Stomach (tissue), 19 donors: Measurements from ENCODE around the gene TULP1. TPM values are rescaled to one million over a fixed set of nuclear protein-coding genes. Genes with fewer than 3 reads are reported as not detected.

Source experiments
- DNase-seq, 2 donors: peaks; one replicate each; pipeline versions ENCODE4 v3.0.0 to v3.0.0-alpha.2; 2013 to 2019
- H3K27ac ChIP-seq, 5 donors: fragments of 200-600 bp in 4 of 5; sonication (generic) in 4 of 5; one replicate each; pipeline ENCODE4 v1.5.1; 2013 to 2019; ENCODE audit warnings: mild to moderate bottlenecking in 1 of 5, moderate library complexity in 1 of 5
- H3K27me3 ChIP-seq, 3 donors: fragments of 200-600 bp; sonication (generic); one replicate each; pipeline ENCODE4 v1.5.1; 2017 to 2019; ENCODE audit warnings: mixed run types in 1 of 3
- H3K36me3 ChIP-seq, 4 donors: fragments of 200-600 bp; sonication (generic); 1 replicate in 3 of 4; 2 replicates in 1 of 4; pipeline ENCODE4 v1.5.1; 2016 to 2019
- H3K4me1 ChIP-seq, 4 donors: fragments of 200-600 bp; sonication (generic); one replicate each; pipeline ENCODE4 v1.5.1; 2016 to 2019
- H3K4me3 ChIP-seq, 4 donors: fragments of 200-600 bp; sonication (generic) in 3 of 4; one replicate each; pipeline ENCODE4 v1.5.1; 2016 to 2019; ENCODE audit warnings: mild to moderate bottlenecking in 1 of 4
- H3K9me3 ChIP-seq, 4 donors: fragments of 200-600 bp; sonication (generic); one replicate each; pipeline ENCODE4 v1.5.1; 2016 to 2019
- EP300 ChIP-seq: sonication (generic); formaldehyde crosslinking; IDR thresholded peaks from one replicate; pipeline ENCODE4 v1.6.1; 2017; ENCODE audit warnings: antibody characterized with exemption
- POLR2A ChIP-seq, 4 donors: fragments of 450-650 bp; IDR thresholded peaks; one replicate each; pipeline ENCODE4 v1.6.1; 2016; ENCODE audit warnings: antibody characterized with exemption in 4 of 4, control low read depth in 2 of 4, mild to moderate bottlenecking in 1 of 4, moderate library complexity in 1 of 4
- POLR2AphosphoS5 ChIP-seq, 3 donors: sonication (generic); formaldehyde crosslinking; IDR thresholded peaks; one replicate each; pipeline ENCODE4 v1.6.1; 2016; ENCODE audit warnings: antibody characterized with exemption in 3 of 3
- WGBS, 5 donors: extraction: QIAGEN DNeasy Blood & Tissue Kit in 3 of 5; methylation state at CpG; one replicate each; pipeline versions ENCODE4 v1.1.5 to v1.1.7; 2013 to 2018; 5-methylcytosine and 5-hydroxymethylcytosine counted together
- intact Hi-C: fragments of 100-400 bp; cut with DNase I; formaldehyde crosslinking; loops from one replicate; pipeline ENCODE4 v1.15.1; 2023; ENCODE audit warnings: low total_unique reads
- long read RNA-seq, 10 donors: transcript quantifications; one replicate each; lab custom pipeline, GENCODE V29; 2026
- polyA plus RNA-seq, 3 donors: library from polyadenylated mRNA; stranded (reverse); fragments of 200-250 nt; gene quantifications; one replicate each; pipeline ENCODE4 v1.2.3, GENCODE V29; 2013
- total RNA-seq, 5 donors: library from RNA; depleted of rRNA; stranded (reverse); fragments of >200 nt; gene quantifications; one replicate each; pipeline versions ENCODE4 v1.1.0 to v1.2.3, GENCODE V29; 2014 to 2016
- TF ChIP-seq, protein P1 (sequence below), 7 experiments: fragments of 450-650 bp in 4 of 7; fragments of 200-600 bp in 3 of 7; sonication (generic) in 3 of 7; IDR thresholded peaks; one replicate each; pipeline ENCODE4 v1.5.1; 2016 to 2019; ENCODE audit warnings: antibody characterized with exemption in 7 of 7, control low read depth in 2 of 7, mild to moderate bottlenecking in 1 of 7
- donor health status: healthy with polysubstance abuse.
- donor health status: Bipolar disorder and iron deficiency.
- donor health status: healthy.

Gene TULP1
- total RNA-seq (not detected), polyA plus RNA-seq (under 1 TPM in 1 of 3 donors, not detected in 2; 0.05 TPM)
- long read RNA-seq, donor 1 = 0 reads
- long read RNA-seq, donor 2 = 0 reads
- long read RNA-seq, donor 3 = 0 reads
- long read RNA-seq, donor 4 = 0 reads
- long read RNA-seq, donor 5 = 0 reads
- long read RNA-seq, donor 6 = 0 reads
- long read RNA-seq, donor 7 = 0 reads
- long read RNA-seq, donor 8 = 0 reads
- long read RNA-seq, donor 9 = 0 reads
- long read RNA-seq, donor 10 = 0 reads

DNA sequence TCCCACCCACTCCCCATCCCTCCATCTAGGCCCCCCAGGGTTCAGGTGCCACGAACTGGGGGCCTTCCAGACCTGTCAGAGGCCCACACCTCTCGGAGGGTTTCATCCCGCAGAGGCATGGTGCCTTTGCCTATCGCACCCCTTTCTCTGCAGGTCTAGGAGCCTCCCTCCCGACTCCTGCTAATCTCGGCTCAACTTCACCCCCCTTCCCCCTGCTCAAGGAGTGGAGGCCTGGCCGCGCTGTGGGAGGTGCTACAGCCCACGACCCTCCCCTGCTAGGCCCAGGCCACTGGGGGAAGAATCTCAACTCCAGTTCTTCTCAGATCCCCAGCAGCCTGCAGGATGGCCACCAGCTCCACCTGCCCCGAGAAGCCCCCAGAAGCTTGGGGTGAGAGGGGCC, at the start of gene TULP1:
TSS of gene TULP1 (minus strand) at position 157 of the 400 bp plus-strand sequence. CDS start at position 119, 38 bp downstream.
- H3K36me3 ChIP-seq = no peaks in the 10 kb centered on the region
- intact Hi-C loops = no loop called here
- WGBS, 5 donors = 78 to 87% (median 80%) methylated on average over 9 to 10 of the region's 10 CpGs
- DNase-seq = no peak
- peaks cover 0 to 52% (median 25%) of the 10 kb centered on the region in 3 donors for H3K27me3 ChIP-seq
- H3K4me1 ChIP-seq = peaks cover 0 to 14% (median 10%) of the 10 kb centered on the region in 4 donors
- TF ChIP-seq POLR2A (IDR thresholded peaks at IDR 0.05) = no peak
- H3K27ac ChIP-seq = no peak within 1 kb of the TSS
- no peaks in the 10 kb centered on the region for H3K9me3 ChIP-seq
- H3K4me3 ChIP-seq = peak within 1 kb of the TSS; percentile 9 to 28 (median 25)

DNA sequence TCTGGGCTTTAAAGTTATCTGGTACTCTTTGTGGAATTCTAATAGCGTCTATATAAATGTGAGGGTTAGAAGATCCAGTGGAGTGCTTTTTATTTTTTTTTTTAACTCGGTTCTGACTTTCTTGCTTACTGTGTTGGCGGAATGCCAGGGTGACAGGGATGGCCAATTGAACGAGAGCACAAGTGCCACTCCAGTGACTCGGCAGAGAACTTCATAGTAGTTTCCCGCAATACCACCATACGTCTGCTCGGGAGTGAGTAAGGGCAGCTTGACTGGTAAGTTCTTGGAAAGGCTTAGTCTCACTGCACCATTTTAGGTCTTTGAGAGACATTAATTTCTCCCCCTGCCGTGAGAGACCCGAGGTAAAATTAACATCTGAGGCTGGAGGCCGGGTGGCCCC, 49.4 kb upstream of the TULP1 start:
- H3K27me3 ChIP-seq = peaks cover 0 to 9% (median 0%) of the 10 kb centered on the region in 3 donors
- no peak for TF ChIP-seq EP300
- TF ChIP-seq POLR2AphosphoS5 (IDR thresholded peaks at IDR 0.05) = no peak
- no peak for TF ChIP-seq POLR2A (IDR thresholded peaks at IDR 0.05)
- TF ChIP-seq, protein P1, sequence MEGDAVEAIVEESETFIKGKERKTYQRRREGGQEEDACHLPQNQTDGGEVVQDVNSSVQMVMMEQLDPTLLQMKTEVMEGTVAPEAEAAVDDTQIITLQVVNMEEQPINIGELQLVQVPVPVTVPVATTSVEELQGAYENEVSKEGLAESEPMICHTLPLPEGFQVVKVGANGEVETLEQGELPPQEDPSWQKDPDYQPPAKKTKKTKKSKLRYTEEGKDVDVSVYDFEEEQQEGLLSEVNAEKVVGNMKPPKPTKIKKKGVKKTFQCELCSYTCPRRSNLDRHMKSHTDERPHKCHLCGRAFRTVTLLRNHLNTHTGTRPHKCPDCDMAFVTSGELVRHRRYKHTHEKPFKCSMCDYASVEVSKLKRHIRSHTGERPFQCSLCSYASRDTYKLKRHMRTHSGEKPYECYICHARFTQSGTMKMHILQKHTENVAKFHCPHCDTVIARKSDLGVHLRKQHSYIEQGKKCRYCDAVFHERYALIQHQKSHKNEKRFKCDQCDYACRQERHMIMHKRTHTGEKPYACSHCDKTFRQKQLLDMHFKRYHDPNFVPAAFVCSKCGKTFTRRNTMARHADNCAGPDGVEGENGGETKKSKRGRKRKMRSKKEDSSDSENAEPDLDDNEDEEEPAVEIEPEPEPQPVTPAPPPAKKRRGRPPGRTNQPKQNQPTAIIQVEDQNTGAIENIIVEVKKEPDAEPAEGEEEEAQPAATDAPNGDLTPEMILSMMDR (IDR thresholded peaks at IDR 0.05) = no peak
- H3K4me1 ChIP-seq = no peaks in the 10 kb centered on the region
- H3K4me3 ChIP-seq = no peak overlapping the region
- no peaks in the 10 kb centered on the region for H3K9me3 ChIP-seq
- peak in 1 of 2 donors; percentile 19 for DNase-seq
- H3K36me3 ChIP-seq = no peaks in the 10 kb centered on the region
- WGBS, 5 donors = 41 to 68% (median 61%) methylated on average over 11 of the region's 11 CpGs
- intact Hi-C loops = no loop called here
- H3K27ac ChIP-seq = no peak overlapping the region

GRCh38 chr6:35561113-35561512, 48.4 kb upstream of the TULP1 start:
- Histone ChIP-seq H3K27me3 (peaks cover 0 to 9% (median 0%) of the 10 kb centered on the region in 3 donors), H3K36me3 (no peaks in the 10 kb centered on the region), H3K4me1 (no peaks in the 10 kb centered on the region), H3K9me3 (no peaks in the 10 kb centered on the region), H3K27ac (no peak overlapping the region), H3K4me3 (no peak overlapping the region)
- no peak for TF ChIP-seq POLR2A (IDR thresholded peaks at IDR 0.05)
- TF ChIP-seq EP300 = no peak
- TF ChIP-seq, protein P1 (IDR thresholded peaks at IDR 0.05) = no peak
- no peak for TF ChIP-seq POLR2AphosphoS5 (IDR thresholded peaks at IDR 0.05)
- WGBS, 5 donors = 65 to 89% (median 73%) methylated on average over 5 of the region's 5 CpGs
- DNase-seq = no peak
- intact Hi-C loops = no loop called here

DNA sequence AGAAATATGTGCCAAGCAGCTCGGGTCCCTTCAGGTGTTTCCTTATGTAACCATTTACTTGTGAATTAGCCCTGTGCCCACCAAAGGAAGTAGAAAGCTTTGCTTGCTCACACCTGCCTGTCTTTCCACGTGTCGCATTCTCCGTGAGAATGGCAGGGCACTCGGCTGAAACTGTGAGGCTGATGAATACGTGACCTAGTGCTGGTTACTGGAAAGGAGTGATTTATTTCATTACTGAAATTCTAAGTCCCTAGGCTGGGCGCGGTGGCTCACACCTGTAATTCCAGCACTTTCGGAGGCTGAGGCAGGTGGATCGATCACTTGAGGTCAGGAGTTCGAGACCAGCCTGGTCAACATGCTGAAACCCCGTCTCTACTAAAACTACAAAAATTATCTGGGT, 45.9 kb upstream of the TULP1 start:
- no peaks in the 10 kb centered on the region for H3K36me3 ChIP-seq
- TF ChIP-seq POLR2A (IDR thresholded peaks at IDR 0.05) (no peak), EP300 (no peak), POLR2AphosphoS5 (IDR thresholded peaks at IDR 0.05) (no peak)
- TF ChIP-seq, protein P1 (IDR thresholded peaks at IDR 0.05) = no peak
- no peaks in the 10 kb centered on the region for H3K9me3 ChIP-seq
- no peak overlapping the region for H3K27ac ChIP-seq
- intact Hi-C loops = no loop called here
- H3K27me3 ChIP-seq = peaks cover 0 to 3% (median 0%) of the 10 kb centered on the region in 3 donors
- 70 to 86% (median 84%) methylated on average over 7 to 12 of the region's 12 CpGs for WGBS, 5 donors
- no peak for DNase-seq
- H3K4me1 ChIP-seq = no peaks in the 10 kb centered on the region
- no peak overlapping the region for H3K4me3 ChIP-seq

GRCh38 chr6:35557239-35557638, 44.5 kb upstream of the TULP1 start:
- Histone ChIP-seq H3K9me3 (peaks cover 0 to 4% (median 0%) of the 10 kb centered on the region in 4 donors), H3K4me1 (no peaks in the 10 kb centered on the region), H3K36me3 (no peaks in the 10 kb centered on the region), H3K27ac (no peak overlapping the region), H3K27me3 (peaks cover 0 to 3% (median 0%) of the 10 kb centered on the region in 3 donors), H3K4me3 (no peak overlapping the region)
- WGBS, 5 donors = 58 to 75% (median 72%) methylated on average over 6 of the region's 6 CpGs
- no peak for DNase-seq
- intact Hi-C loops = no loop called here
- no peak for TF ChIP-seq EP300
- TF ChIP-seq POLR2A (IDR thresholded peaks at IDR 0.05) = no peak
- TF ChIP-seq POLR2AphosphoS5 (IDR thresholded peaks at IDR 0.05) = no peak
- TF ChIP-seq, protein P1 (IDR thresholded peaks at IDR 0.05) = no peak
